HFF-Myc (cell line): ENCODE results near the gene NUMBL.

Experiments
- DNase-seq: peaks from one replicate; pipeline ENCODE4 v3.0.0-alpha.2; 2011; ENCODE audit warnings: low read depth; ENCODE audit errors: extremely low read depth
- H3K4me3 ChIP-seq: replicated peaks from 2 replicates; pipeline ENCODE4 v1.5.1; 2011; ENCODE audit warnings: low read depth, mild to moderate bottlenecking, control low read depth, low read length
- TF ChIP-seq, protein P1 (sequence below): IDR thresholded peaks from 2 replicates; pipeline ENCODE4 v1.5.1; 2012; ENCODE audit warnings: mild to moderate bottlenecking, low read depth, low read length, control low read depth; ENCODE audit errors: missing control alignments

Gene NUMBL

DNA sequence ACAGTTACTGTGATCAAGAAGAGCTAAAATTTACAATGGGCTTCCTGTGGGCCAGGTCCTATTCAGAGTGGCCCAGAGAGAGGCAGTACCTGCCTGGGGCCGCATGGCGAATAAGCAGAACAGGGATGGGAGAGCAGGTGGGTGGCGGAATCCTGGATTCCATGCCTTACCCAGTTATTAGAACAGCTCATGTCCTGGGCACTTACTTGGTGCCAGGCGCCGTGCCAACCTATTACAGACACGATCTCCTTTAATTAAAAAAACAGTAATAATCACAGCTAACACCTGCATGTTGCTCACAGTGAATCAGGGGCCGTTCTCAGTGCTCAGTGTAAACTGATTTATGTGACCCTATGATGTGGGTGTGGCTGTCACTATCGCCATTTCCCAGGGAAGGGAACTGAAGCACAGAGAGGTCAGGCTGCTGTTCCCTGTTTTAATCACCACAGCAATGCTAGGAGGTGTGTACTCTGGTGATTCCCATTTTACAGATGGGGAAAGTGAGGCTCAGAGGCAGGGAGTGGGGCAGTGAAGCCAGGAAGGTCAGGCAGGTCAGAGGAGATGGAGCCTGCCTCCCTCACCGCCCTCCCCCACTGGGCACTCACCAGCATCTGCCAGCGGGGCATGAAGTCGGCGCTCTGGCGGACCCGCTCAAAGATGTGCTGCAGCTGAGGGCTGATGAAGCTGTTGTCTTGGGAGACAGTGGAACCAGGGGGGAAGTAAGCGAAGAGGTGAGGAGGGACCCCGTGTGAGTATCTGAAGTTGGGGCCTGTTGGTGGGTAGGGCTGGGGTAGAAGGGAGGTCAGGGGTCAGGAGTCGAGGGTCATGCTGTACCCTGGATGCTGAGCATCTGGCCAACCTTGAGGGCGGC lies 14.3 kb upstream of the NUMBL start:
- TF ChIP-seq, protein P1, sequence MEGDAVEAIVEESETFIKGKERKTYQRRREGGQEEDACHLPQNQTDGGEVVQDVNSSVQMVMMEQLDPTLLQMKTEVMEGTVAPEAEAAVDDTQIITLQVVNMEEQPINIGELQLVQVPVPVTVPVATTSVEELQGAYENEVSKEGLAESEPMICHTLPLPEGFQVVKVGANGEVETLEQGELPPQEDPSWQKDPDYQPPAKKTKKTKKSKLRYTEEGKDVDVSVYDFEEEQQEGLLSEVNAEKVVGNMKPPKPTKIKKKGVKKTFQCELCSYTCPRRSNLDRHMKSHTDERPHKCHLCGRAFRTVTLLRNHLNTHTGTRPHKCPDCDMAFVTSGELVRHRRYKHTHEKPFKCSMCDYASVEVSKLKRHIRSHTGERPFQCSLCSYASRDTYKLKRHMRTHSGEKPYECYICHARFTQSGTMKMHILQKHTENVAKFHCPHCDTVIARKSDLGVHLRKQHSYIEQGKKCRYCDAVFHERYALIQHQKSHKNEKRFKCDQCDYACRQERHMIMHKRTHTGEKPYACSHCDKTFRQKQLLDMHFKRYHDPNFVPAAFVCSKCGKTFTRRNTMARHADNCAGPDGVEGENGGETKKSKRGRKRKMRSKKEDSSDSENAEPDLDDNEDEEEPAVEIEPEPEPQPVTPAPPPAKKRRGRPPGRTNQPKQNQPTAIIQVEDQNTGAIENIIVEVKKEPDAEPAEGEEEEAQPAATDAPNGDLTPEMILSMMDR, result no peak
- H3K4me3 ChIP-seq, result no peak overlapping the region
- no peak for DNase-seq

DNA sequence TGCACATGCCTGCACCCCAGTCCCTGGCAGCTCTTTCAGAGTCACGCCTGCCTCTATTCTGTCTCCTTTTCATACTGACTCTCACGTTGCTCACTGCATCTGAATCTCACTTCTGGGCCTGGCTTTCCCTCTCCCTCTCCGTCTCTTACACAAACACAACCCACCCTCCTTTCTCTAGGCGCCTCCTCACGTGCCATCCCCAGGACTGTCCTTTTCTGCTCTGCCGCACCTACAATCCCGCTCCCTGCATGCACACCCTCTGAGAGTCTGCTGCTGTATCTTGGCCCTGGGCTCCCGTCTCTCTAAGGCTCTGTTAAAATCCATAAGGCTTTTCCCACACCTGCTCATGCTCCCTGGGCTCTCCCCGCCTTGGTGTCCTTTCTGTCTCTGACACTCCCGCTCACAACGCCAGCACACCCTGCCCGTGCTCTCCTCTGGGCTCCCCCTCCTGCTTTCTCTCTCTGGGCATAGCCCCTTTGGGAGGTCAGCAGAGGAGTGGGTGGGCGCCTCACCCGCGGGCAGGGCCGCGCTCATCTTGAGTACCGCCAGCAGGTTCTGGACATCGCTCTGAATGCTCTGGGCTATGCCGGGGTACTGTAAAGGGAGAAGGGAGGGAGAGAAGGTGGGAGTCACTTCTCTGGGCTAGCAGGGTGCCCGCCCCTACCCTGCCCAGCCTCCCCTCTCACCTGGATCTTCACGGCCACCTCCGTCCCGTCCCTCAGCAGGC lies 12.7 kb upstream of the NUMBL start:
- TF ChIP-seq, protein P1, result no peak
- no peak for DNase-seq
- H3K4me3 ChIP-seq, result no peak overlapping the region

DNA sequence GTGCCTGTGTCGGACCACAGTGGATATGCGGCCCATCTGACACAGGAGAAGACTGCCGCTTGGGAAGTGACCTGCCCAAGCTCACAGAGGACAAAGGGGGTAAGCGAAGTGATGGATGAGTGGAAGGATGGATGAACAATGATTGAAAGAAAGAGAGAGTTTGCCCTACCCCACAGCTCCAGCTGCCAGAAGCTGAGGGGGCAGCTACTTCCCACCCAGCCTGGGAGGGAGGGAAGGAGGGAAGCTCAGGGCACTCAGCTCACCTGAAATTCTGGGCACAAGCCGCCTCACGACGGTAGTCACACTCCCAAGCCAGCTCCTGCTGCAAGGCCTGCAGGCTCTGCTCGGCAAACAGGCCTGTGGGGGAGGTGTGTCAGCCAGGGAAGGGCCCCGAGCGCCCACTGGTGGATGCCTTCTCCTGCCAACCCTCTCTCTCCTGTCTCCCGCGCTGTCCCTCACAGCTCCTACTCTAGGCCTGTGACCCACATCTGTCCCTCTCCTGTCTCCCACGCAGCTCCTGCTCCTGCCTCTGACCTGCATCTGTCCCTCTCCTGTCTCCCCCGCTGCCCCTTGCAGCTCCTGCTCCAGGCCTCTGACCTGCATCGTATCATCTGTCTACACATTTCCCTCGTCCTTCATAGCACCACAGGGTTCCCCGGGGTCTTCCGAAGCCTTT lies 12.0 kb upstream of the NUMBL start:
- DNase-seq, result no peak
- H3K4me3 ChIP-seq, result no peak overlapping the region
- TF ChIP-seq, protein P1, result peak; percentile 51

DNA sequence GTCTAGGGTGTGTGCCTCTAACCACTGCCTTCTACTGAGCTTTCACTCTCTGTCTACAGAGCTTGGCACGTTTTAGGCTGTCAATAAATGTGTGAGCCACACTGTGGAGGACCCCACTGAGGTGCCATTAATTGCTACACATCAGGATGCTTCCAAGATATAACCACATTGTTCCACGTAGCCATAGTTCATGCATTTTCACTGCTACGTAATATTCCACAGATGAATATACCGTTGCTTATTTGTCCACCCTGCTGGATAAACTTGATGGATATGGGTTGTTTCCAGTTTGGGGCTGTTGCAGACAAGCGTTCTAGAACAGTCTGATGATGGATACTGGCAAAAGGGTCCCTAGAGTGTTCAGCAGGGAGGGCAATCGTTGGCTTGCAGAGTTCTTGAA lies 11.3 kb upstream of the NUMBL start:
- H3K4me3 ChIP-seq, result no peak overlapping the region
- DNase-seq, result no peak
- TF ChIP-seq, protein P1, result no peak

DNA sequence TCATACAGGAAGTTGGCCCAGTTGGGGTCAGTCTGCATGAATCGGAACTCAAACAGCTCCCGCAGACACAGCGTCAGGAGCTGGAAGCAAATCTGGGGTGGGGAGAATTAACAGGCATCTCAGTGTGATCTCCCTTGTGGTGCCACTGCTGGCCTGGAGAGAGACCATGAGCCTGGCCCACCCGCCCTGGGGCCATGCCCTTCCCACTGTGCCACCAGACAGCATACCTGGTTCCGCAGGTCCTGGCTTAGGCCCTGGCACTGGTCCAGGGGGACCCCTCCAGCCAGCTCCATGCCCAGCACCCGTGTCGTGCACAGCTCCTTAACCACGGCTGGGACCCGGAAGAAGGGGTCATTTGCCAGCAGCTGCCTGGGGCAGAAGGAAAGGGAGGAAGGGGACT lies 9.6 kb upstream of the NUMBL start:
- H3K4me3 ChIP-seq, result no peak overlapping the region
- no peak for DNase-seq
- TF ChIP-seq, protein P1, result no peak

DNA sequence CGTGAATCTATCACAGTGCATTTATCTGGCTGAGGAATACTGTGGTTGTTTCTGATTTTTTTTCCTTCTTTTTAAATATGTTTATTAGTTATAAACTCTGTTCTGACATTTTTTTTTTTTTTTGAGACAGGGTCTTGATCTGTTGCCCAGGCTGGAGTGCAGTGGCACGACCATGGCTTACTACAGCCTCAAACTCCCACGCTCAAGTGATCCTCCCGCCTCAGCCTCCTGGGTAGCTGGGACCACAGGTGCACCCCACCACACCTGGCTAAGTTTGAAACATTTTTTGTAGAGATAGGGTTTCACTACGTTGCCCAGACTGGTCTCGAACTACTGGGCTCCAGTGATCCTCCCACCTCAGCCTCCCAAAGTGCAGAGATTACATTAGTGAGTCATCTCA lies 6.6 kb upstream of the NUMBL start:
- TF ChIP-seq, protein P1, result no peak
- DNase-seq, result no peak
- no peak overlapping the region for H3K4me3 ChIP-seq
